ENCODE results near the gene RASSF3.
A peak's percentile ranks its signal among the peaks of the same experiment; 100 is the strongest.
"Not testable (repeated sequence)": the region's sequence is repeated elsewhere in the genome, so short reads cannot be mapped to it uniquely, and the experiment has no call there.

Gene RASSF3

GRCh38 chr12:64610079-64610659, at the start of gene RASSF3:
TSS of gene RASSF3 (plus strand) at chr12:64610495. CDS start at chr12:64610633, 138 bp downstream.
- no peak for DNase-seq

GRCh38 chr12:64561302-64562136, 48.8 kb upstream of the RASSF3 start:
- no peak for DNase-seq

- no peak for DNase-seq
Observed at GRCh38 chr12:64566122-64566521, 44.2 kb upstream of the RASSF3 start.

- no peak for DNase-seq
Observed at GRCh38 chr12:64566831-64567517, 43.3 kb upstream of the RASSF3 start.

GRCh38 chr12:64567570-64567969, 42.7 kb upstream of the RASSF3 start:
- DNase-seq, result no peak

GRCh38 chr12:64568298-64568697, 42.0 kb upstream of the RASSF3 start:
- DNase-seq, result no peak

GRCh38 chr12:64569923-64570691, 40.2 kb upstream of the RASSF3 start:
- no peak for DNase-seq

GRCh38 chr12:64571411-64571810, 38.9 kb upstream of the RASSF3 start:
- DNase-seq, result peak; percentile 14

- no peak for DNase-seq
Observed at GRCh38 chr12:64572241-64572640, 38.1 kb upstream of the RASSF3 start.

GRCh38 chr12:64574837-64575236, 35.5 kb upstream of the RASSF3 start:
- DNase-seq, result no peak

GRCh38 chr12:64577046-64577445, 33.2 kb upstream of the RASSF3 start:
- DNase-seq, result no peak

GRCh38 chr12:64578566-64578965, 31.7 kb upstream of the RASSF3 start:
- DNase-seq, result no peak

- no peak for DNase-seq
Observed at GRCh38 chr12:64580681-64581080, 29.6 kb upstream of the RASSF3 start.

GRCh38 chr12:64582114-64582513, 28.2 kb upstream of the RASSF3 start:
- no peak for DNase-seq

- DNase-seq, result no peak
Observed at GRCh38 chr12:64582862-64583261, 27.4 kb upstream of the RASSF3 start.

- not testable (repeated sequence) for DNase-seq
Observed at GRCh38 chr12:64583395-64583770, 26.9 kb upstream of the RASSF3 start.

- no peak for DNase-seq
Observed at GRCh38 chr12:64583771-64584421, 26.4 kb upstream of the RASSF3 start.

GRCh38 chr12:64585104-64585503, 25.2 kb upstream of the RASSF3 start:
- DNase-seq, result no peak

- no peak for DNase-seq
Observed at GRCh38 chr12:64587447-64587846, 22.8 kb upstream of the RASSF3 start.

GRCh38 chr12:64590183-64590582, 20.1 kb upstream of the RASSF3 start:
- no peak for DNase-seq

- no peak for DNase-seq
Observed at GRCh38 chr12:64595863-64596793, 14.2 kb upstream of the RASSF3 start.
